Thyroid gland (tissue), 4 donors: Measurements from ENCODE around the gene RPL32. TPM values are rescaled to one million over a fixed set of nuclear protein-coding genes. Genes with fewer than 3 reads are reported as not detected.

Experiments
- DNase-seq, 2 donors: peaks; one replicate each; pipeline ENCODE4 v3.0.0-alpha.2; 2019
- H3K27ac ChIP-seq, 3 donors: fragments of 200-600 bp; sonication (generic); 1 replicate in 2 of 3; 2 replicates in 1 of 3; pipeline ENCODE4 v1.5.1; 2016 to 2019; ENCODE audit warnings: mild to moderate bottlenecking in 1 of 3, moderate library complexity in 1 of 3
- H3K27me3 ChIP-seq: fragments of 200-600 bp; sonication (generic); one replicate; pipeline ENCODE4 v1.5.1; 2019
- H3K36me3 ChIP-seq, 2 donors: fragments of 200-600 bp; sonication (generic); one replicate each; pipeline ENCODE4 v1.5.1; 2016 to 2019
- H3K4me1 ChIP-seq, 2 donors: fragments of 200-600 bp; sonication (generic); one replicate each; pipeline ENCODE4 v1.5.1; 2017 to 2019
- H3K4me3 ChIP-seq, 3 donors: fragments of 200-600 bp; sonication (generic); replicated peaks in 1 of 3; 1 replicate in 2 of 3; 2 replicates in 1 of 3; pipeline ENCODE4 v1.5.1; 2016; ENCODE audit warnings: mild to moderate bottlenecking in 1 of 3
- H3K9me3 ChIP-seq: fragments of 200-600 bp; sonication (generic); one replicate; pipeline ENCODE4 v1.5.1; 2017
- CTCF ChIP-seq, 6 experiments: fragments of 200-600 bp in 3 of 6; fragments of 450-650 bp in 3 of 6; sonication (generic) in 3 of 6; IDR thresholded peaks; one replicate each; pipeline ENCODE4 v1.5.1; 2016 to 2019; ENCODE audit warnings: antibody characterized with exemption in 6 of 6, mild to moderate bottlenecking in 2 of 6, inconsistent platforms in 1 of 6, moderate library complexity in 1 of 6
- POLR2A ChIP-seq, 2 donors: fragments of 450-650 bp; IDR thresholded peaks; one replicate each; pipeline ENCODE4 v1.6.1; 2017; ENCODE audit warnings: antibody characterized with exemption in 2 of 2, mild to moderate bottlenecking in 2 of 2, moderate library complexity in 1 of 2
- WGBS, 2 donors: methylation state at CpG; one replicate each; pipeline ENCODE4 v1.1.5; 2017; 5-methylcytosine and 5-hydroxymethylcytosine counted together
- intact Hi-C: fragments of 100-400 bp; cut with DNase I; formaldehyde crosslinking; loops from one replicate; pipeline ENCODE4 v1.15.1; 2023
- total RNA-seq, 4 donors: library from RNA; depleted of rRNA; stranded (reverse); fragments of >200 nt; gene quantifications; one replicate each; pipeline ENCODE4 v1.2.3, GENCODE V29; 2016

RPL32 gene
- total RNA-seq, 4 donors from 2014 or later: 809 to 4,142 (median 1,511) TPM

DNA sequence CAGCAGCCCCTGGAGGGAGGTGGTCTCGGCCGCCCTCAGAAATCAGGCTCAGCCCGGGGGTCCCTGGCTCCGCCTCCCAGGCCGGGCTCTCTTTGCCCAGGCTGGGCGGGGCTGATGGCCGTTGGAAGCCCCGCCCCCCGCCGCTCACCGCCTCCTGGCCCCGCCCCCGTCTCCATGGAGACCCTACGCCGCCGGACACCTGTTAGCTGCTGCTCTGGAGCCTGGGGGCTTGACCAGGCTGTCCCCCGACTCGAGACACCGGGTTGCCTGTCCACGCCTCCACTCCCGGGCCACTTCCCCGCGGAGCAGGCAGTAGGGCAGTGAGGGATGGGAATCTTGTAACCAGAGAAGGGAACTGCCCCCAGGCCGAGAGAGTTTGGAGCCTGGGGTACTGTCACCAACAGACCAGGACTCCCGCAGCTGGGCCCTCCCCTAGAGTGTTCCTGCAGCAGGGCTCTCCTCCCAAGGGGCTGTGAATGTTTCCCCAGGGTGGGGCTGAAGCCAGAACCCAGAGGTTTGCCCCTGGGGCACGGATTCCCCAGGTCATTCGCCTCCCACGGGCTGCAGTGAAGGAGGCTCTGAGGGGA is 27.8 kb upstream of the RPL32 start:
- WGBS, 2 donors: 9 to 25% methylated on average over 9 to 17 of the region's 28 CpGs
- Histone ChIP-seq H3K4me1 (peaks cover 0 to 14% of the 10 kb centered on the region in 2 donors), H3K36me3 (no peaks in the 10 kb centered on the region), H3K9me3 (no peaks in the 10 kb centered on the region), H3K27me3 (no peaks in the 10 kb centered on the region), H3K27ac (no peak overlapping the region), H3K4me3 (no peak overlapping the region)
- intact Hi-C loops: no loop called here
- DNase-seq: peak; percentile 36 to 46
- no peak for TF ChIP-seq CTCF (IDR thresholded peaks at IDR 0.05)
- TF ChIP-seq POLR2A (IDR thresholded peaks at IDR 0.05): no peak

DNA sequence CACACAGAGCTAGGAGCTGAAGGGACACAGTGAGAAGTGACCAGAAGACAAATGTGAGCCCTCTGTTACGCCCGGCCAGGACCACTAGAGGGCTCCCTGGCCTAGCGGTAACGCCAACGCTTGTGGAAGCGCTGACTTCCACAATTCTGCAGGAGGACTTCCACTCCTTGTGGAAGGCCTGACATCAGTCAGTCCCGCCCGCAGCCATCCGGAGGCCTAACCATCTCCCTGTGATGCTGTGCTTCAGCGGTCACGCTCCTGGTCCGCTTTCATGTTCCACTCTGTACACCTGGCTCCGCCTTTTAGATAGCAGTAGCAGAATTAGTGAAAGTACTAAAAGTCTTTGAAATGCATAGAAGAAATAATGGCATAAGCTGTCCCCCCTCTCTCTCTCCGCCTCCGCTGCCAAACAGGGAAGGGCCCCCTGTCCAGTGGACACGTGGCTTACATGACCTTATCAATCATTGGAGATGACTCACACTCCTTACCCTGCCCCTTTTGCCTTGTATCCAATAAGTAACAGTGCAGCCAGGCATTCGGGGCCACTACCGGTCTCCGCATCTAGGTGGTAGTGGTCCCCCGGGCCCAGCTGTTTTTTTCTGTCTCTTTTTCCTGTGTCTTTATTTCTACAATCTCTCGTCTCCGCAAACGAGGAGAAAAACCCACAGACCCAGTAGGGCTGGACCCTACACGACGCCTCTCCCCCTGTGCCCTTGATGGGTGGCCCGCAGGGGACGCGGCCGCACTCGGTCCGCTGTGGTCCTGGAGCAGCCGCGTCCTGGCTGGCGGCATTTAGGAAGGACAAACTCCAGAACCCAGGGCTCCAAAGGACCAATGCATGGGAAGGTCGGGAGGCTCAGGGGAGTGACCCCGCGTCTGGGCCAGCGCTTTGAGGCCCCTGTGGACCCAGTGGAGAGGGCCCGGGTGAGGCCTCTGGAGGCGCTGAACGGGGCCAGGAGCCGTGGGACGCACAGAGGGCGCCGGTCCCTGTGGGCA is 27.0 kb upstream of the RPL32 start:
- WGBS, 2 donors: 28 to 31% methylated on average over 35 to 37 of the region's 45 CpGs
- Histone ChIP-seq H3K36me3 (no peaks in the 10 kb centered on the region), H3K27me3 (no peaks in the 10 kb centered on the region), H3K4me3 (no peak overlapping the region), H3K9me3 (no peaks in the 10 kb centered on the region), H3K4me1 (peaks cover 0 to 14% of the 10 kb centered on the region in 2 donors), H3K27ac (no peak overlapping the region)
- intact Hi-C loops: no loop called here
- DNase-seq: peak; percentile 83 to 87
- peak; percentile 54 to 94 (median 84) for TF ChIP-seq CTCF (IDR thresholded peaks at IDR 0.05)
- TF ChIP-seq POLR2A (IDR thresholded peaks at IDR 0.05): no peak

DNA sequence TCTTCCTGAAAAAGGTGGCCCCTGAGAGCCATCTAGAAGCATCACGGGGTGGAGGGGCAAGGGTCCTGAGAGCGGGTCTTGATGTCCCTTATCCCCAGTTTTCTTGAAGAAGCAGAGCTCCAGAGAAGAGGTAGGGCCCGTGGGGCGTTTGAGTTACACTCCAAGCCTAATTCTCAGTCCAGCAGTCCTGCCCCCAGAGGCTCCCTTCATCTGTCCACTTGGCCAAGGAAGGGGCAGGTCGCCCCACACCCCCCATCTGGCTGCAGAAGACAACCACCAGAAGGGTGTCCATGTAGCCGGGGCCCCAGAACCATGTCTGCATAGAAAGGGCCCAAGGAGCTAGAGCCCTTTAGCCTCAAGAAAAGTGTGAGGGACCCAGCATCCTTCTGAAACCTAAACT is 25.5 kb upstream of the RPL32 start:
- no peaks in the 10 kb centered on the region for H3K27me3 ChIP-seq
- WGBS, 2 donors: 80 to 84% methylated on average over 5 to 6 of the region's 6 CpGs
- no peak for DNase-seq
- peaks cover 0 to 14% of the 10 kb centered on the region in 2 donors for H3K4me1 ChIP-seq
- H3K36me3 ChIP-seq: no peaks in the 10 kb centered on the region
- TF ChIP-seq POLR2A (IDR thresholded peaks at IDR 0.05) (no peak), CTCF (IDR thresholded peaks at IDR 0.05) (no peak)
- no peak overlapping the region for H3K4me3 ChIP-seq
- H3K9me3 ChIP-seq: no peaks in the 10 kb centered on the region
- intact Hi-C loops: no loop called here
- H3K27ac ChIP-seq: no peak overlapping the region

DNA sequence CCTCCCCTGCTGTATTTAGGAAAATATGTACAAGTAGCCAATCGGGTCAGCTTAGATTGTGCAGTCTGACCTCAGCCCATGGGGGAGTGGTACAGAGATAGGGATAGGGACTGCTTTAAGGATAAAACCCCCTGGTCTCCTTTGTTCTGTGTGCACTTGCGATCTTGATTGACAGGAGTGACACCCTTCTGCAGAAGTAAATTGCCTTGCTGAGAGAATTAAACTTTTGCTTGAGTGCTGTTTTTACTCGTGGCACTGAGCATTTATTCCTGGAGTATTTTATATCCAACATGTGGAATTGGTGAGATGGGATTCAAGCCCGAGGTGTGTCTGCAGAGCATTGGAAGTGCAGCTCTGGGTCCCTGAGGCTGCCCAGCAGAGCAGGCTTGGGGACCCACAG is 23.9 kb upstream of the RPL32 start:
- Histone ChIP-seq H3K27ac (no peak overlapping the region), H3K9me3 (no peaks in the 10 kb centered on the region), H3K27me3 (no peaks in the 10 kb centered on the region), H3K36me3 (no peaks in the 10 kb centered on the region), H3K4me3 (no peak overlapping the region), H3K4me1 (peaks cover 0 to 14% of the 10 kb centered on the region in 2 donors)
- DNase-seq: no peak
- WGBS, 2 donors: 91 to 98% methylated on average over 4 of the region's 4 CpGs
- TF ChIP-seq POLR2A (IDR thresholded peaks at IDR 0.05) (no peak), CTCF (IDR thresholded peaks at IDR 0.05) (no peak)
- intact Hi-C loops: no loop called here

DNA sequence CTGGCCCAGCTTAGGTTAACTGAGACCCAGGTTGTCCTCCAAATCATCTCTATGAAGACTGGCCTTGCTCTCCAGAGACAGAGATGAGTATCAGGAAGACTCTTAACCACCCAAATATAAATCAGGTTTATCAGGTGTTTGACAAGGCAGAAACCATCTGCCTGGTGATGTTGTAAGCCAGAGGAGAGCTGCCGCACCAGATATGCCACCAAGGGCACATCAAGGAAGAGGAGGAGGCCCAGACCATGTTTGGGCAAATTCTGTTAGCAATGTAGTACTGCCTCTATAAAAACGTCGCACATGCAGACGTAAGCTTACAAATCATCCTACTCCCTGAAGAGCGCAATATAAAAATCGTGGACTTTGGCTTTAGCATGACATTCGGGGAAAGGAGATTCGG is 21.0 kb upstream of the RPL32 start:
- H3K27me3 ChIP-seq: no peaks in the 10 kb centered on the region
- WGBS, 2 donors: 93 to 95% methylated on average over 8 of the region's 8 CpGs
- no peaks in the 10 kb centered on the region for H3K9me3 ChIP-seq
- no peak overlapping the region for H3K4me3 ChIP-seq
- no peak overlapping the region for H3K27ac ChIP-seq
- H3K4me1 ChIP-seq: no peaks in the 10 kb centered on the region
- no peak for DNase-seq
- no peaks in the 10 kb centered on the region for H3K36me3 ChIP-seq
- TF ChIP-seq CTCF (IDR thresholded peaks at IDR 0.05) (no peak), POLR2A (IDR thresholded peaks at IDR 0.05) (no peak)
- intact Hi-C loops: no loop called here
